H1 (cell line): ENCODE data around the gene ADAM23. TPM values are rescaled to one million over a fixed set of nuclear protein-coding genes. Genes with fewer than 3 reads are reported as not detected.

ENCODE experiments used
- CTCF ChIA-PET: fragments of 300-600 bp; sonication (Branson Sonifier 250); formaldehyde crosslinking; loops from one replicate; lab custom pipeline; 2021; ENCODE audit not compliant: partially characterized antibody; lab: Charles Lee
- POLR2A ChIA-PET: fragments of 300-600 bp; sonication (Branson Sonifier 250); formaldehyde crosslinking; loops from one replicate; lab custom pipeline; 2021; ENCODE audit warnings: inconsistent platforms; ENCODE audit not compliant: partially characterized antibody; lab: Charles Lee
- DNase-seq, 2 experiments: peaks; one replicate each; pipeline versions ENCODE4 v3.0.0 to v3.0.0-alpha.2; 2010 to 2022; ENCODE audit warnings: low spot score in 2 of 2, low read depth in 1 of 2, mixed read lengths in 1 of 2
- FAIRE-seq: peaks from 2 replicates; lab custom pipeline; 2011; peaks lifted over from hg19 to GRCh38; lab: Jason Lieb, UNC
- H2AFZ ChIP-seq: 2 replicates; pipeline ENCODE4 v1.8.1; 2012; ENCODE audit warnings: low read length, inconsistent platforms
- H2AK5ac ChIP-seq: 2 replicates; pipeline ENCODE4 v1.6.1; 2013; ENCODE audit warnings: low read depth, low read length
- H2BK120ac ChIP-seq: replicated peaks from 2 replicates; pipeline ENCODE3; 2013; ENCODE audit warnings: low read depth, low read length, inconsistent platforms
- H2BK12ac ChIP-seq: 2 replicates; pipeline ENCODE4 v1.6.1; 2013; ENCODE audit warnings: low read depth, low read length
- H2BK15ac ChIP-seq: 2 replicates; pipeline ENCODE4 v1.6.1; 2013; ENCODE audit warnings: low read length
- H2BK20ac ChIP-seq: 2 replicates; pipeline ENCODE4 v1.6.1; 2013; ENCODE audit warnings: low read length
- H2BK5ac ChIP-seq: 2 replicates; pipeline ENCODE4 v1.6.1; 2013; ENCODE audit warnings: low read depth, low read length
- H3K14ac ChIP-seq: 2 replicates; pipeline ENCODE4 v1.6.1; 2013; ENCODE audit warnings: inconsistent platforms; ENCODE audit not compliant: insufficient read length
- H3K18ac ChIP-seq: 2 replicates; pipeline ENCODE4 v1.6.1; 2013; ENCODE audit warnings: low read length; ENCODE audit errors: extremely low read depth
- H3K23ac ChIP-seq: 2 replicates; pipeline ENCODE4 v1.6.1; 2013; ENCODE audit warnings: inconsistent platforms; ENCODE audit not compliant: insufficient read length
- H3K23me2 ChIP-seq: 2 replicates; pipeline ENCODE4 v1.6.1; 2013; ENCODE audit warnings: low read depth, low read length
- H3K27ac ChIP-seq: 2 replicates; pipeline ENCODE4 v1.6.1; 2011; ENCODE audit warnings: low read depth, low read length, inconsistent platforms
- H3K27me3 ChIP-seq, 4 experiments: replicated peaks in 1 of 4; 1 replicate in 1 of 4; 2 replicates in 3 of 4; pipeline versions ENCODE4 v1.6.1 to v1.8.1; 2011 to 2013; ENCODE audit warnings: low read length in 3 of 4, mild to moderate bottlenecking in 3 of 4, inconsistent platforms in 2 of 4, mixed read lengths in 2 of 4, moderate library complexity in 1 of 4; ENCODE audit not compliant: control insufficient read depth in 3 of 4, insufficient read depth in 3 of 4; ENCODE audit errors: extremely low read depth in 1 of 4
- H3K36me3 ChIP-seq, 4 experiments: 2 replicates each; pipeline versions ENCODE4 v1.6.1 to v1.8.1; 2011 to 2013; ENCODE audit warnings: mild to moderate bottlenecking in 4 of 4, low read length in 3 of 4, moderate library complexity in 2 of 4, control low read depth in 1 of 4, inconsistent platforms in 1 of 4; ENCODE audit not compliant: insufficient read depth in 4 of 4, control insufficient read depth in 2 of 4
- H3K4ac ChIP-seq: replicated peaks from 2 replicates; pipeline ENCODE3; 2013; ENCODE audit warnings: low read length, low read depth, mixed read lengths, inconsistent platforms; ENCODE audit not compliant: insufficient read length
- H3K4me1 ChIP-seq, 4 experiments: replicated peaks in 1 of 4; 1 replicate in 1 of 4; 2 replicates in 3 of 4; pipeline versions ENCODE4 v1.6.1 to v1.8.1; 2011 to 2013; ENCODE audit warnings: low read length in 3 of 4, inconsistent platforms in 2 of 4, mixed read lengths in 1 of 4; ENCODE audit not compliant: insufficient read depth in 4 of 4, control insufficient read depth in 3 of 4
- H3K4me2 ChIP-seq, 2 experiments: 2 replicates each; pipeline versions ENCODE4 v1.6.1 to v1.8.1; 2011 to 2013; ENCODE audit warnings: low read depth in 2 of 2, low read length in 2 of 2, control low read depth in 1 of 2, inconsistent platforms in 1 of 2, mild to moderate bottlenecking in 1 of 2; ENCODE audit not compliant: insufficient read depth in 1 of 2
- H3K4me3 ChIP-seq, 4 experiments: fragments of 200-600, 300-600 bp in 1 of 4; sonication (generic), shearing (Covaris generic), sonication (Bioruptor Twin) in 1 of 4; 2 replicates each; pipeline versions ENCODE4 v1.5.1 to v1.8.1; 2011 to 2016; ENCODE audit warnings: low read length in 4 of 4, low read depth in 3 of 4, control low read depth in 2 of 4, inconsistent platforms in 2 of 4, mild to moderate bottlenecking in 2 of 4, mixed read lengths in 1 of 4, moderate library complexity in 1 of 4; ENCODE audit not compliant: insufficient read depth in 2 of 4; ENCODE audit errors: extremely low read depth in 1 of 4
- H3K56ac ChIP-seq: replicated peaks from 2 replicates; pipeline ENCODE3; 2013; ENCODE audit warnings: low read depth, mild to moderate bottlenecking, mixed read lengths, low read length, inconsistent platforms; ENCODE audit not compliant: insufficient read length
- H3K79me1 ChIP-seq: 2 replicates; pipeline ENCODE4 v1.6.1; 2013; ENCODE audit warnings: low read depth, low read length, control low read depth
- H3K79me2 ChIP-seq, 2 experiments: 2 replicates each; pipeline versions ENCODE4 v1.6.1 to v1.8.1; 2012 to 2013; ENCODE audit warnings: low read length in 2 of 2, mild to moderate bottlenecking in 2 of 2, inconsistent platforms in 1 of 2; ENCODE audit not compliant: insufficient read depth in 2 of 2, control insufficient read depth in 1 of 2
- H3K9ac ChIP-seq, 4 experiments: replicated peaks in 1 of 4; 1 replicate in 1 of 4; 2 replicates in 3 of 4; pipeline versions ENCODE4 v1.6.1 to v1.8.1; 2011 to 2013; ENCODE audit warnings: low read depth in 3 of 4, low read length in 3 of 4, control low read depth in 2 of 4, mild to moderate bottlenecking in 2 of 4, moderate library complexity in 2 of 4, inconsistent platforms in 1 of 4; ENCODE audit errors: extremely low read depth in 1 of 4
- H3K9me3 ChIP-seq, 2 experiments: 2 replicates each; pipeline versions ENCODE4 v1.6.1 to v1.8.1; 2012 to 2013; ENCODE audit warnings: mild to moderate bottlenecking in 2 of 2, moderate library complexity in 2 of 2, control low read depth in 1 of 2, inconsistent platforms in 1 of 2, low read depth in 1 of 2, low read length in 1 of 2, mixed read lengths in 1 of 2; ENCODE audit not compliant: insufficient read depth in 2 of 2
- H4K20me1 ChIP-seq, 2 experiments: replicated peaks in 1 of 2; 2 replicates each; pipeline versions ENCODE3 to v1.8.1; 2011 to 2013; ENCODE audit warnings: inconsistent platforms in 2 of 2, low read length in 2 of 2, mild to moderate bottlenecking in 1 of 2; ENCODE audit not compliant: insufficient read depth in 2 of 2, control insufficient read depth in 1 of 2
- H4K5ac ChIP-seq: 2 replicates; pipeline ENCODE4 v1.6.1; 2013; ENCODE audit warnings: low read length, low read depth, mixed read lengths, inconsistent platforms; ENCODE audit not compliant: insufficient read length
- H4K8ac ChIP-seq: 2 replicates; pipeline ENCODE4 v1.8.0; 2013; ENCODE audit warnings: mild to moderate bottlenecking, moderate library complexity, low read length, inconsistent platforms; ENCODE audit not compliant: insufficient read depth; ENCODE audit errors: extremely low read depth
- H4K91ac ChIP-seq: replicated peaks from 2 replicates; pipeline ENCODE3; 2013; ENCODE audit warnings: low read length, mixed read lengths, inconsistent platforms; ENCODE audit not compliant: insufficient read length
- BCL11A ChIP-seq, 2 experiments: IDR thresholded peaks; one replicate each; pipeline ENCODE4 v1.6.1; 2011; ENCODE audit warnings: low read depth in 2 of 2, low read length in 2 of 2, mild to moderate bottlenecking in 2 of 2
- CHD2 ChIP-seq: IDR thresholded peaks from 2 replicates; pipeline ENCODE4 v1.6.1; 2012; ENCODE audit warnings: low read length, improper control_type of control experiment
- CREB1 ChIP-seq: IDR thresholded peaks from 2 replicates; pipeline ENCODE4 v1.6.1; 2012; ENCODE audit warnings: inconsistent platforms
- FOSL1 ChIP-seq: IDR thresholded peaks from 2 replicates; pipeline ENCODE4 v1.6.1; 2011; ENCODE audit warnings: mild to moderate bottlenecking, low read depth, low read length, moderate library complexity; ENCODE audit not compliant: insufficient read depth
- HDAC2 ChIP-seq, 2 experiments: fragments of 300-600 bp in 1 of 2; sonication (generic) in 1 of 2; IDR thresholded peaks; 2 replicates each; pipeline ENCODE4 v1.6.1; 2011 to 2012; ENCODE audit warnings: low read depth in 2 of 2, low read length in 2 of 2, mild to moderate bottlenecking in 2 of 2, moderate library complexity in 2 of 2, borderline replicate concordance in 1 of 2, inconsistent platforms in 1 of 2
- MAFK ChIP-seq: IDR thresholded peaks from 2 replicates; pipeline ENCODE4 v1.6.1; 2012; ENCODE audit warnings: low read depth, mild to moderate bottlenecking, improper control_type of control experiment, low read length
- NANOG ChIP-seq: IDR thresholded peaks from 2 replicates; pipeline ENCODE4 v1.6.1; 2011; ENCODE audit warnings: low read length, low read depth, mild to moderate bottlenecking, inconsistent platforms; ENCODE audit not compliant: insufficient read depth, poor library complexity, severe bottlenecking
- NRF1 ChIP-seq: IDR thresholded peaks from 2 replicates; pipeline ENCODE4 v1.6.1; 2011; ENCODE audit warnings: mild to moderate bottlenecking, low read depth, low read length, improper control_type of control experiment
- SUZ12 ChIP-seq: fragments of 200-600 bp; sonication (generic); IDR thresholded peaks from 2 replicates; pipeline ENCODE4 v1.6.1; 2012; ENCODE audit warnings: mild to moderate bottlenecking, inconsistent platforms, low read length, moderate library complexity, mixed read lengths
- TCF12 ChIP-seq: IDR thresholded peaks from 2 replicates; pipeline ENCODE4 v1.6.1; 2011; ENCODE audit warnings: low read depth, mild to moderate bottlenecking, low read length
- TEAD4 ChIP-seq: IDR thresholded peaks from 2 replicates; pipeline ENCODE4 v1.6.1; 2012; ENCODE audit warnings: low read depth, low read length, inconsistent platforms, mixed read lengths
- WGBS, 2 experiments: shearing (Covaris generic) in 1 of 2; methylation state at CpG; one replicate each; pipeline versions ENCODE4 v1.1.6 to v1.1.7; 2013 to 2015; ENCODE audit warnings: low lambda C conversion rate in 2 of 2, mixed read lengths in 2 of 2, inconsistent platforms in 1 of 2, low coverage in 1 of 2, missing lambda C conversion rate in 1 of 2; ENCODE audit not compliant: insufficient replicate concordance in 2 of 2, insufficient coverage in 1 of 2, insufficient read length in 1 of 2; ENCODE audit errors: extremely low coverage in 1 of 2, missing lambda C conversion rate in 1 of 2; 5-methylcytosine and 5-hydroxymethylcytosine counted together
- polyA plus RNA-seq, 7 experiments: library from polyadenylated mRNA; depleted of rRNA in 3 of 7; stranded (reverse) in 5 of 7; unstranded in 2 of 7; fragments of >200 nt in 5 of 7; fragments of 200-250 nt in 2 of 7; gene quantifications; 1 replicate in 5 of 7; 2 replicates in 1 of 7; 4 replicates in 1 of 7; pipeline versions ENCODE4 v1.2.1 to v1.2.3, GENCODE V29; 2011 to 2013; ENCODE audit warnings: missing spikeins in 2 of 7, mixed read lengths in 2 of 7
- total RNA-seq: library from RNA; stranded (reverse); fragmentation: NEBNext Ultra II Directional; extraction: Animal tissue kit (Norgen Biotek cat#: 25700); gene quantifications from 2 replicates; pipeline ENCODE4 v1.2.1, GENCODE V29; 2021

Gene ADAM23
- total and polyA plus RNA-seq, 2 of the 8 experiments (the other 6 are each of a cell fraction or from before 2014, with no cell fraction given): 9.9 to 20.8 TPM

GRCh38 chr2:206462240-206462854 is 19.0 kb downstream of the ADAM23 start:
- Histone ChIP-seq H4K20me1 (no peaks in the 10 kb centered on the region), H3K14ac (no peak overlapping the region), H3K9me3 (peaks cover 8 to 10% of the 10 kb centered on the region in 2 experiments; a peak in 3 of 4 replicates), H3K27ac (no peak overlapping the region), H3K36me3 (peaks cover 0 to 6% (median 0%) of the 10 kb centered on the region in 4 experiments; a peak in 2 of 8 replicates), H3K4me1 (peaks cover 0 to 6% (median 3%) of the 10 kb centered on the region in 4 experiments; a peak in 4 of 7 replicates), H3K4me3 (peak overlapping the region in 1 of 4 experiments; percentile 27; a peak in 1 of 8 replicates), H3K79me2 (no peaks in the 10 kb centered on the region), H2BK120ac (no peak overlapping the region), H3K23ac (no peak overlapping the region), H3K27me3 (peaks cover 0 to 3% (median 0%) of the 10 kb centered on the region in 4 experiments; a peak in 1 of 7 replicates), H2BK5ac (no peak overlapping the region), H2BK20ac (no peak overlapping the region), H2BK12ac (no peak overlapping the region), H2AFZ (no peak overlapping the region), H2AK5ac (no peak overlapping the region), H3K23me2 (no peaks in the 10 kb centered on the region), H2BK15ac (no peak overlapping the region), H4K5ac (peak overlapping the region; percentile 17), H3K79me1 (peaks cover 2% of the 10 kb centered on the region; the same call in 1 of the 2 replicates), H3K9ac (no peak overlapping the region), H3K4me2 (peak overlapping the region; percentile 25 to 47; a peak in 2 of 4 replicates), H3K18ac (no peak overlapping the region), H4K8ac (no peak overlapping the region), H4K91ac (no peak overlapping the region), H3K4ac (no peak overlapping the region), H3K56ac (no peak overlapping the region)
- 7% methylated on average over 6 of the region's 6 CpGs; no CpG with 5 or more reads in 1 of the 2 experiments for WGBS, 2 experiments
- FAIRE-seq (peak; percentile 86), DNase-seq (peak in 1 of 2 experiments; percentile 62)
- ChIA-PET POLR2A (interaction anchor here (0.6 to 1.4 kb wide), 2 partner anchors 16 to 523 kb away, joined by 3 to 4 read pairs; no protein-coding TSS in a partner anchor), CTCF (no interaction called here)
- TF ChIP-seq CREB1 (no peak), MAFK (no peak), NANOG (peak; percentile 97), SUZ12 (no peak), TCF12 (peak; percentile 82), HDAC2 (IDR thresholded peaks at IDR 0.05; ENCODE audit: borderline replicate concordance in 1 of 2, low read depth in 2 of 2, low read length in 2 of 2) (peak in 1 of 2 experiments; percentile 92; a peak in 1 of 4 replicates), NRF1 (no peak), CHD2 (no peak), BCL11A (IDR thresholded peaks at IDR 0.05; ENCODE audit: low read depth in 2 of 2, low read length in 2 of 2) (no peak), TEAD4 (no peak; the same call in 1 of the 2 replicates), FOSL1 (no peak)
